ENCODE measurements around the gene SSC5D. TPM values are rescaled to one million over a fixed set of nuclear protein-coding genes. Genes with fewer than 3 reads are reported as not detected.
A peak's percentile ranks its signal among the peaks of the same experiment; 100 is the strongest.

SSC5D gene
- total and polyA plus RNA-seq, 9 of the 15 experiments (the other 6 are each of a cell fraction or from before 2014, with no cell fraction given) = 0.04 to 0.71 (median 0.14) TPM; not detected in 2

DNA sequence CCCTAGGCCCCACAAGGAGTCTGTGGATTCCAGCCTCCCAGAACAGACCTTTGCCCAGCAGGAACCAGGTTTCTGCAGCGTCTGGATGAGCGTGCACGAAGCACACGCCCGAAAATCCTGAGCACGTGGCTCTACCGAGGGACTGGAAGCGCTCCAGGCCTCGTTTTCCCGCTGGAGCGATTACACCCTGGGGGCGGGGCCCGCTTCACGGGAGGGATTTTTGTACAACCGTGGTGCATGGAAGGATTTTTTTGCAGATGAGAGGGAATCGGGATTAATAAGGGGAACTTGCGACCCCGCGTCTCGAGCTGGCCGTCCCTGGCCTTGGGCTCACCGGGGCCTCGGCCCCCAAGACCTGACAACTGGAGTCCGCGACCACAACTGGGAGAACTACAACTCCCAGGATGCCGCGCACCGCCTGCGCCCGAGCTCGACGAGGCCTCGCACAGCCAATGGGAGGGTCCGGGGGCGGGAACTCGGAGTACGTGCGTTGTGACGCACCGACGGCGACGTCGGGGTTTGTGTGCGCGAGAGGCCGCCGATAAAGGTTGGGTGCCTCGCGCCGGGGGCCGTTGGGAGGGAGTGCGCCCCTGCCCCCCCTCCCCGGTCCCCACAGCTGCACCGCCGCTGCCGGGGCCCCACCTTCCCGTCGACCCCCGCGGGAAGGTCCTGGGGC is 12.0 kb upstream of the SSC5D start, which contains the start of gene ZNF628 (continued):
- TF ChIP-seq, protein P1, sequence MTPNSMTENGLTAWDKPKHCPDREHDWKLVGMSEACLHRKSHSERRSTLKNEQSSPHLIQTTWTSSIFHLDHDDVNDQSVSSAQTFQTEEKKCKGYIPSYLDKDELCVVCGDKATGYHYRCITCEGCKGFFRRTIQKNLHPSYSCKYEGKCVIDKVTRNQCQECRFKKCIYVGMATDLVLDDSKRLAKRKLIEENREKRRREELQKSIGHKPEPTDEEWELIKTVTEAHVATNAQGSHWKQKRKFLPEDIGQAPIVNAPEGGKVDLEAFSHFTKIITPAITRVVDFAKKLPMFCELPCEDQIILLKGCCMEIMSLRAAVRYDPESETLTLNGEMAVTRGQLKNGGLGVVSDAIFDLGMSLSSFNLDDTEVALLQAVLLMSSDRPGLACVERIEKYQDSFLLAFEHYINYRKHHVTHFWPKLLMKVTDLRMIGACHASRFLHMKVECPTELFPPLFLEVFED (CRISPR knock-in tag; conservative IDR thresholded peaks at IDR 0.05) = no peak
- TF ChIP-seq PTRF (tag; IDR thresholded peaks at IDR 0.05) (peak; percentile 40; the same call in 1 of the 2 replicates), PHF8 (IDR thresholded peaks at IDR 0.05; ENCODE audit: borderline replicate concordance, low read length) (peak; percentile 69; the same call in 1 of the 2 replicates), CHD1 (IDR thresholded peaks at IDR 0.05; ENCODE audit: low read length) (no peak), SMAD3 (CRISPR knock-in tag; conservative IDR thresholded peaks at IDR 0.05) (no peak), HNRNPH1 (optimal IDR thresholded peaks at IDR 0.05; ENCODE audit: low read depth, low read length) (no peak), NR2C2 (CRISPR knock-in tag; IDR thresholded peaks at IDR 0.05) (0 out of 2 replicates have a peak, but pooled peaks have one; percentile 50), NR2C2 (tag; IDR thresholded peaks at IDR 0.05) (peak; percentile 74), MBD2 (IDR thresholded peaks at IDR 0.05; ENCODE audit: borderline replicate concordance, low read depth) (peak; percentile 96), GATAD2B (IDR thresholded peaks at IDR 0.05; ENCODE audit: borderline replicate concordance) (no peak), CCNT2 (IDR thresholded peaks at IDR 0.05; ENCODE audit: borderline replicate concordance, extremely low read depth, insufficient read length, low read depth, low read length) (peak; percentile 46), IFI16 (CRISPR knock-in tag; IDR thresholded peaks at IDR 0.05) (no peak), CREB1 (IDR thresholded peaks at IDR 0.05) (peak; percentile 98), CREB1 (CRISPR knock-in tag; IDR thresholded peaks at IDR 0.05) (peak; percentile 99)
- TF ChIP-seq, protein P2, sequence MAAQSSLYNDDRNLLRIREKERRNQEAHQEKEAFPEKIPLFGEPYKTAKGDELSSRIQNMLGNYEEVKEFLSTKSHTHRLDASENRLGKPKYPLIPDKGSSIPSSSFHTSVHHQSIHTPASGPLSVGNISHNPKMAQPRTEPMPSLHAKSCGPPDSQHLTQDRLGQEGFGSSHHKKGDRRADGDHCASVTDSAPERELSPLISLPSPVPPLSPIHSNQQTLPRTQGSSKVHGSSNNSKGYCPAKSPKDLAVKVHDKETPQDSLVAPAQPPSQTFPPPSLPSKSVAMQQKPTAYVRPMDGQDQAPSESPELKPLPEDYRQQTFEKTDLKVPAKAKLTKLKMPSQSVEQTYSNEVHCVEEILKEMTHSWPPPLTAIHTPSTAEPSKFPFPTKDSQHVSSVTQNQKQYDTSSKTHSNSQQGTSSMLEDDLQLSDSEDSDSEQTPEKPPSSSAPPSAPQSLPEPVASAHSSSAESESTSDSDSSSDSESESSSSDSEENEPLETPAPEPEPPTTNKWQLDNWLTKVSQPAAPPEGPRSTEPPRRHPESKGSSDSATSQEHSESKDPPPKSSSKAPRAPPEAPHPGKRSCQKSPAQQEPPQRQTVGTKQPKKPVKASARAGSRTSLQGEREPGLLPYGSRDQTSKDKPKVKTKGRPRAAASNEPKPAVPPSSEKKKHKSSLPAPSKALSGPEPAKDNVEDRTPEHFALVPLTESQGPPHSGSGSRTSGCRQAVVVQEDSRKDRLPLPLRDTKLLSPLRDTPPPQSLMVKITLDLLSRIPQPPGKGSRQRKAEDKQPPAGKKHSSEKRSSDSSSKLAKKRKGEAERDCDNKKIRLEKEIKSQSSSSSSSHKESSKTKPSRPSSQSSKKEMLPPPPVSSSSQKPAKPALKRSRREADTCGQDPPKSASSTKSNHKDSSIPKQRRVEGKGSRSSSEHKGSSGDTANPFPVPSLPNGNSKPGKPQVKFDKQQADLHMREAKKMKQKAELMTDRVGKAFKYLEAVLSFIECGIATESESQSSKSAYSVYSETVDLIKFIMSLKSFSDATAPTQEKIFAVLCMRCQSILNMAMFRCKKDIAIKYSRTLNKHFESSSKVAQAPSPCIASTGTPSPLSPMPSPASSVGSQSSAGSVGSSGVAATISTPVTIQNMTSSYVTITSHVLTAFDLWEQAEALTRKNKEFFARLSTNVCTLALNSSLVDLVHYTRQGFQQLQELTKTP (IDR thresholded peaks at IDR 0.05; ENCODE audit: low read depth in 1 of 2, partially characterized antibody in 2 of 2) = peak; percentile 62 to 85
- TF ChIP-seq, protein P3, sequence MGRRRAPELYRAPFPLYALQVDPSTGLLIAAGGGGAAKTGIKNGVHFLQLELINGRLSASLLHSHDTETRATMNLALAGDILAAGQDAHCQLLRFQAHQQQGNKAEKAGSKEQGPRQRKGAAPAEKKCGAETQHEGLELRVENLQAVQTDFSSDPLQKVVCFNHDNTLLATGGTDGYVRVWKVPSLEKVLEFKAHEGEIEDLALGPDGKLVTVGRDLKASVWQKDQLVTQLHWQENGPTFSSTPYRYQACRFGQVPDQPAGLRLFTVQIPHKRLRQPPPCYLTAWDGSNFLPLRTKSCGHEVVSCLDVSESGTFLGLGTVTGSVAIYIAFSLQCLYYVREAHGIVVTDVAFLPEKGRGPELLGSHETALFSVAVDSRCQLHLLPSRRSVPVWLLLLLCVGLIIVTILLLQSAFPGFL (CRISPR knock-in tag; IDR thresholded peaks at IDR 0.05) = no peak
- TF ChIP-seq, protein P4, sequence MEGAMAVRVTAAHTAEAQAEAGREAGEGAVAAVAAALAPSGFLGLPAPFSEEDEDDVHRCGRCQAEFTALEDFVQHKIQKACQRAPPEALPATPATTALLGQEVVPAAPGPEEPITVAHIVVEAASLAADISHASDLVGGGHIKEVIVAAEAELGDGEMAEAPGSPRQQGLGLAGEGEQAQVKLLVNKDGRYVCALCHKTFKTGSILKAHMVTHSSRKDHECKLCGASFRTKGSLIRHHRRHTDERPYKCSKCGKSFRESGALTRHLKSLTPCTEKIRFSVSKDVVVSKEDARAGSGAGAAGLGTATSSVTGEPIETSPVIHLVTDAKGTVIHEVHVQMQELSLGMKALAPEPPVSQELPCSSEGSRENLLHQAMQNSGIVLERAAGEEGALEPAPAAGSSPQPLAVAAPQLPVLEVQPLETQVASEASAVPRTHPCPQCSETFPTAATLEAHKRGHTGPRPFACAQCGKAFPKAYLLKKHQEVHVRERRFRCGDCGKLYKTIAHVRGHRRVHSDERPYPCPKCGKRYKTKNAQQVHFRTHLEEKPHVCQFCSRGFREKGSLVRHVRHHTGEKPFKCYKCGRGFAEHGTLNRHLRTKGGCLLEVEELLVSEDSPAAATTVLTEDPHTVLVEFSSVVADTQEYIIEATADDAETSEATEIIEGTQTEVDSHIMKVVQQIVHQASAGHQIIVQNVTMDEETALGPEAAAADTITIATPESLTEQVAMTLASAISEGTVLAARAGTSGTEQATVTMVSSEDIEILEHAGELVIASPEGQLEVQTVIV (CRISPR knock-in tag; IDR thresholded peaks at IDR 0.05; ENCODE audit: borderline replicate concordance) = no peak
- TF ChIP-seq, protein P5, sequence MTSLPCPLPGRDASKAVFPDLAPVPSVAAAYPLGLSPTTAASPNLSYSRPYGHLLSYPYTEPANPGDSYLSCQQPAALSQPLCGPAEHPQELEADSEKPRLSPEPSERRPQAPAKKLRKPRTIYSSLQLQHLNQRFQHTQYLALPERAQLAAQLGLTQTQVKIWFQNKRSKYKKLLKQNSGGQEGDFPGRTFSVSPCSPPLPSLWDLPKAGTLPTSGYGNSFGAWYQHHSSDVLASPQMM (CRISPR knock-in tag; IDR thresholded peaks at IDR 0.05) = no peak
